HL-60/S4 (cell line): ENCODE data around the gene FUS.

Experiments used
- in situ Hi-C: fragments of 300-500 bp; cut with MboI; formaldehyde crosslinking; loops from 2 replicates; pipeline ENCODE4 v1.14.3; 2022; ENCODE audit warnings: low sequenced_read_pairs

FUS gene

DNA sequence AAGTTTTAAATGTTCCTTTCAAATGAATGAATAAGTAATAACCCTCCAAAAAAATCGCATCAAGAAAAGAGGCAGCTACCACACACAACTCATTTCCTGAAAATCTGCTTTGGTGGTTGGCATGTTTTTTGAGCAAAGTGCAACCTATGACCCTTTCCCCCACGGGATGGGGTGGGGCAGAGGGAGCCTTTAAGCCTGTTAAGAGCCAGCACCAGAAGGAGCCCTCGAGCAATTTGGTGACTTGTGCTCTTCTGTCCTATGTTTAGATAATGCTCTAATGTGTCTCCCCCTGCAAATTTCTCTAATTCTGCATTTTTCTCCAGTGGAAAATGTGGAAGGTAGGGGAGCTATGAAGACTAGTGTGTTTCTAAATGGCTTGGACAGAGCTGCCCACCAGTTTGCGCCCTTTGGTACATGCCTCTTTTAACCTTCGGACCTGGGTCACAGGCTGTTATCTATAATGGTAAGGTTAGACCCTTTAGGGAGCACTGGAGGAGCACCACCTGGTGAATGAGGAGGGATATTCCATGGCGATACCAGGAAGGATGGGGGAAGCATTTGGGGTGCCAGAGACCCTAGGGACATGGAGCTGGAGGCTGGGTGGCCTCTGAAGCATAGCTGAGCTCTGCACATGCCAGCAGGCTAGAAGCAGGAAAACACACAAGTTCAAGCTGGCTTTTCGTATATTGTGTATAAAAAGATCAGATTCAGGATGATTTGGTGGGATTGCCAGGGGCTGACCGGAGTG is 21.1 kb downstream of the FUS start:
- in situ Hi-C loops = loop anchor here (10.0 kb wide), 1 partner anchor 184 kb away; no protein-coding TSS in a partner anchor

DNA sequence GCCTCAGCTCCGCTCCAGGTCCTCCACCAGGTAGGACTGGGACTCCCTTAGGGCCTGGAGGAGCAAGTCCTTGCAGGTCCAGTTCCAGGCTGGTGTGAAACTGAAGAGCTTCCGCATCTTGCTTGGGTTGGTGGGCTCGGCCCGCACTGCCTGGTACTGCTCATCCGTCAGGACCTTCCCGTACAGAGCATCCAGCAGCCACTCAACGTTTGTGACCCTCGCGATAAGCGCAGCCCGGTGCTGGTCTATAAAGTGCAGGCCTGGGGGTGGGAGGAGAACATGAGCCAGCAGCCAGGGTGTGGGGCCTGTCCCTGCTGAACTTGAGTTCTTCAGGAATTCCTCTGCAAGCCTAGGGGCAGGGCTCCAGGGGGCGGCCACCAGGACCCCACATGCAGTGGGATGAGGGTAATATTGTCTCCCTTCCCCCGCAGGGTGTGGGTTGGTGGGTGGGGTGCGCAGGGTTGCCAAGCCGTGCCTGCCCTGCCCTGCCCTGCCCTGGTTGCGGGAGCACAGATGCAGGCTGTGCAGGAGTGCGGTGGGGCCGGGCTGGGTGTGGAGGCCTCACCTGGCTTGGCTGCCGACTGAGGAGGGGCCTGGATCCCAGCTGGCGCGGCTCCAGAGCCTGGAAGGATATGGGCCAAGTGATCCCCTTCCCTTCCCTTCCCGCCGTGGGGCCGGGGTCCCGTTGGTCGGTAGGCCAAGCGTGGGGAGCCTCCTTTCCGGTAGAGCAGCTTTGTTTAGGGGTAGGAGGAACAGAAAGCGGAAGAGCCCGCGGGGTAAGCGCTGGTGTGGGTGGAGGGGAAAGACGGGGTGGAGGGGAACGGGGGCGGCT is 21.9 kb downstream of the FUS start:
- in situ Hi-C loops = loop anchor here (10.0 kb wide), 1 partner anchor 183 kb away; no protein-coding TSS in a partner anchor

DNA sequence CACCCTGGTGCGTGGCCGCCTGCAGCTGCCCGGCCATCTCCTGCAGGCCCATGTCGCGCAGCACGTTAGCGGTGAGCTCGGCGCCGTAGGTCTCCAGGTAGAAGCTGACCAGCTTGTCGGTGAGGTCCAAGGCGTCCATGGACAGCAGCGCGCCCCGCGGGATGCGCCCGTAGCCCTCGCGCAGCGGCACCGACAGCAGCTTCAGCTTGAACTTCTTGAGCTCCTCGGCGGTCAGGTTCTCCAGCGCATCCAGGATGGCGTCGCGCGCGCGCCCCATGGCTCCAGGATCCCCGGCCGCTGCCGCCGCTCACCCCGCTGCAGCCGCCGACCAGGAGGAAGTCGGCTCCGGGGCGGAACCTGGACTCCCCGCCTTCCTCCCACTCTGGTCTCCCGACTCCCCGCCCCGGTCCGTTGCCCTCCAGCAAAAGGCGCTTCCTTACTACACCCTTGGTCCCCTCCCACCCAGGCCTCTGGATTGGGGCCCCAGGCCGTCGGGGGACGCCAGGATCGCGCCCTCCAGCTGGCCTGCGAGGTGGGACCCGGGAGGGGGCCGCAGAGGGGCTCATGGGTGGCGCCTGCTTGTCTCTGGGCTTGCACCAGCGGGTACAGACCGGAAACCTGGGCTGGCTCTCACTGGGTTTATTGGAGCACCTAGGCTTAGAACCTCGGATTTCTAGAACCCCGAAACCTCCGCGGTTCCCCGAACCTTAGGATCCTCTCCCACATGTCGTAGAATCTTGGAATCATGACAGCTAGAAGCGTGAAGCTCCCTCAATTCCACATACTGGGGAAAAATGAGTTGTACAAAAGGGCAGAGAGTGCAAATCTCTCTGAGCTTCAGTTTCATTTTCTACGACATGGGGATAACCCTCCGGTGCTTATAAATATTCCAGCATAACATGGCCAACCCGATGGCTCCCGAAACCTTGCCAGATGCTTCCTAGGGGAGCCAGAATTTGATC is 22.8 kb downstream of the FUS start, which contains the start of gene PYCARD:
PYCARD (minus strand) TSS at position 347 of the 962 bp plus-strand sequence; CDS start at position 277, 70 bp downstream.
- in situ Hi-C loops = loop anchor here (10.0 kb wide), 1 partner anchor 182 kb away; no protein-coding TSS in a partner anchor

DNA sequence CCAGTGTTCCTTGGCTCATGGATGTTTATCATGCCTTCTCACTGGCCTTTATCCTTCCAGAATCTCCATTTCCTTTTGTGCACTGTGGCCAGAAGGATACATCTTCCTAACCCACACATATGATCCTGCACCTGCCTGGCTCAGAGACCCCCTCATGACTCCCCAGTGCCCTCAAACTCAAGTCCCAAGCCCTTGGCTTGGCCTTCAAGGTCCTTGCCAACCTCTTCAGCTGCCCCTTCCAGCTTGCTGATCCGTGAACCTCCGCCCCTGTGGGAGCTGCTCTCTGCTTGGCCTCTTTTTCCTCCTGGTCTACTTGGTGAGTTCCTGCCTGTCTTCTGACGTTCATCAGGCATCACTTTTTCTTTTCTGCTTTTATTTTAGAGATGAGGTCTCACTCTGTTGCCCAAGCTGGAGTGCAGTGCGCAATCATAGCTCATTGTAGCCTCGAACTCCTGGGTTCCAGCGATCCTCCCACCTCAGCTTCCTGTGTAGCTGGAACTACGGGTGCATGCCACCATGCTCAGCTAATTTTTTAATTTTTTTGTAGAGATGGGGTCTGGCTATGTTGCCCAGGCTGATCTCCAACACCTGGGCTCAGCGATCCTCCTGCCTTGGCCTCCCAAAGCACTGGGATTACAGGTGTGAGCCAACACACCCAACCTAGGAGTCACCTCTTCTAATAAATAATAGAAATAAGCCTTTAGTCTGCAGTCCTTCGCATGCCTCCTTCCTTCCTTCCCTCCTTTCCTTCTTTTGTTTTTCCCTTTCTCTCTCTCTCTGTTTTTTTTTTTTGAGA is 25.1 kb downstream of the FUS start:
- in situ Hi-C loops = loop anchor here (10.0 kb wide), 1 partner anchor 180 kb away; no protein-coding TSS in a partner anchor

DNA sequence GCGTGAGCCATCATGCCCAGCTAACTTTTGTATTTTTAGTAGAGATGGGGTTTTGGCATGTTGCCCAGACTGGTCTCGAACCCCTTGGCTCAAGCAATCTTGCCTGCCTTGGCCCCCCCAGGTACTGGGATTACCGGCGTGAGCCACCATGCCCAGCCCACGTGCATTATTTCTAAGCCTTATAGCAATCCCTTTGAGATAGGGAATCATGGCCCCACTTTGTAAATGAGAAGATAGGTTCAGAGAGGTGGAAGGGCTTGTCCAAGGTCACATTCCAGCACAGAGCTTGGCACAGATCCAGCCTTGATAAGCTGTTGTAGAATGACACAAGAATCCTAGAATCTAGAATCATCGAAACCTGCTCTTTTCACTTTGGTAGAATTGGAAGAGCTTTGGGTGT is 26.8 kb downstream of the FUS start:
- in situ Hi-C loops = loop anchor here (10.0 kb wide), 1 partner anchor 178 kb away; no protein-coding TSS in a partner anchor

DNA sequence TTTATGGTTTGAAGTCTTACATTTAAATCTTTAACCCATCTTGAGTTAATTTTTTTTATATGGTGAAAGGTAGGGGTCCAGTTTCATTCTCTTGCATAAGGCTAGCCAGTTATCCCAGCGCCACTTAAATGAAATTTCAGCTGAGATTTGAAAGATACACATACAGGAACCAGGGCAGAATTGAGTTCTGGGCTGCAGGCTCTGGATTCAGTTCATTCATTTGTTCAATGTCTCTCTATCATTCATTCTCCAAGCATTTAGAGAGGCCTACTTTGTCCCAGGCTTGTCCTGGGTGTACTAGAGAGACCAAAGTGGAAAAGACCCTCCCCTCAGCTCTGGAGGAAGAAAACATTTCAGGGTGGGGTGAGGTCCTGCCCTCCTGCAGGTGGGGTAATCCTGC is 33.4 kb downstream of the FUS start:
- in situ Hi-C loops = no loop called here

DNA sequence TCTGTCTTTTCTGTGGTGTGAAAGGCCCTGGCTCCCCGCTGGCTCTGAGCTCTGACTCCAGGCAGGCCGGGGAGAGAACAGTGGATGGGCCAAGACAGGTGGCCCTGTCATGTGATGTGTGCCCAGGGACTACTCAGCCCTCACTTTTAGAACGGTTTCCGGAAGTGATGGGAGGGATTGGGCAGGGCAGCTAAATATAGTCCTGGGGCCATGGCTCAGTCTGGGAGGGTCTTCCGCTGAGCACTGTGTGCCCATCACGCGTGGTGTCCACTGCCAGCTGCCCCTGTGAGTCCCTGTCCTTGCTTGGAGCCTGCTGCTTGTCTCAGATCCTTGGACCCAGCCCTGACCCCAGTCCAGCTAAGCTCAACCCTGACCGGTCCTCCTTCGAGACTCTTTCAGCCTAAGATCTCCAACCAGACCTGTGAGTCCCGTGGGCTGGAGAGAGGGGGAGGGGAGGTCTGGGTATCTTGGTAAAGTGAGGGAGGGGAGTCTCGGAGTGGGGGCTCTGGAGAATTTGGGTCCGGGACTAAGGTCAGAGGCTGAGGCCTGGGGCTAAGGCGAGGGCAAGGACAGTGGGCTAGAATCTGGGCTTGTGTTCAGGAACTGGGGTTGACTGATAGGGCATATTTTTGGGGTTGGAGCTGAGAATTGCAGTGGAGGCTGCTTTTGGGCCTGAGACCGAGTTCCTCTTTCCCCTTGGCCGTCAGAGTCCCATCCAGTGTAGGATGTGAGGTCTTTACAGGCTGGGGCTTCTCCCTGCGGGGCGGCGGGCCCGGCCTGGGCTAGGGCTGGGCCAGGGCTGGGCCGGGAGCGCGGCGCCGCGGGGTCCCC is 34.2 kb downstream of the FUS start, which contains the start of gene TRIM72:
TRIM72 (plus strand) TSS at position 243 of the 831 bp plus-strand sequence. CDS start 620 bp downstream, outside the sequence.
- in situ Hi-C loops = no loop called here

DNA sequence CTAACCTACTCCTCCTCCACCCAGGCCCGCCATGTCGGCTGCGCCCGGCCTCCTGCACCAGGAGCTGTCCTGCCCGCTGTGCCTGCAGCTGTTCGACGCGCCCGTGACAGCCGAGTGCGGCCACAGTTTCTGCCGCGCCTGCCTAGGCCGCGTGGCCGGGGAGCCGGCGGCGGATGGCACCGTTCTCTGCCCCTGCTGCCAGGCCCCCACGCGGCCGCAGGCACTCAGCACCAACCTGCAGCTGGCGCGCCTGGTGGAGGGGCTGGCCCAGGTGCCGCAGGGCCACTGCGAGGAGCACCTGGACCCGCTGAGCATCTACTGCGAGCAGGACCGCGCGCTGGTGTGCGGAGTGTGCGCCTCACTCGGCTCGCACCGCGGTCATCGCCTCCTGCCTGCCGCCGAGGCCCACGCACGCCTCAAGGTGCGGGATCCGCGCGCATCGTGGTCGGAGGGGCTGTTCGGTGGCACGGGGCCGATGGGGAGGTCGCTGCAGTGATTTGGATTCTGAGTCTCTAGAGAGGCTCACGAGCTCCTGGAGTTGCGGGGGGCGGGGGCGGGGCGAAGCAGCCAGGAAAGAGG is 34.9 kb downstream of the FUS start:
- in situ Hi-C loops = no loop called here

DNA sequence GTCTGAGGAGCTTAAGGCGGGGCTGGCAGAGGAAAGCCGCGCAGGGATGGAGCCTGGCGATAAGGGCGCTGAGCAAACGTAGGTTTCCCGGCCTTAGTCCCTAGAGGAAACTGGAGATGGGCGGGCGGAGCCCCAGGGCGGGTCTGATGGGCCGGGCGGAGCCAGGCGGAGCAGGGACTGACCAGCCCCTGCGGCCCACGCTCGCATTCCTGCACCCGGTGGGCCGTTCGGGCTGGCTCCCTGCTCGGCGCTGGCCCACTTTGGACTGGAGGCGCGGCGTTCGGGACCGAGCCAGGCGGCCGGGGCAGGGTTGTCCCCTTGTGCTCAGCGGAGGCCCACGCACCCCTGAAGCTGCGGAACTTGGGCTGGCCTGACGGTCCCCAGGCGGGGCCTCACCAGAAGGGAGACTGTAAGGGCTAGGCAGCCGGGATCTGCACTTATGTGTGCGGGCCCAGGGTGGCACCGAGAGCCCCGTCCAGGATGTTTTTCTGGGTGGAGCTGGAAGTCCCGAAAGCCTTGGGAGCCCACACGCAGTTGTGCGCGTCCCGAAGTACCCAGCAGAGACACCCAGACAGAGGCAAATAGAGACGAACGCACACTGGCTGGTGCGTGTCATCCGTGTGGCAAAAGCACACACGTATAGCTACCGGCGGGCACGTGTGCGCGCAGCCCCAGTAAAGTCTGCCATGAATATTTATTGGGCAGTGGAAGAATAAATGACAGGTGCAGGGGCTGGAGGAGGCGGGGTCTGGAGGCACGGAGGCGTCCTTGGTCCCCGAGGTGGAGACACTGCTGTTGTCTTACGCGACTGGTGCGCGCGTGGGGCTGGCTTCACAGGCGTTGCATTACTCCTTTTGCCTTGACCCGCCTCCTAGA is 35.6 kb downstream of the FUS start:
- in situ Hi-C loops = no loop called here

DNA sequence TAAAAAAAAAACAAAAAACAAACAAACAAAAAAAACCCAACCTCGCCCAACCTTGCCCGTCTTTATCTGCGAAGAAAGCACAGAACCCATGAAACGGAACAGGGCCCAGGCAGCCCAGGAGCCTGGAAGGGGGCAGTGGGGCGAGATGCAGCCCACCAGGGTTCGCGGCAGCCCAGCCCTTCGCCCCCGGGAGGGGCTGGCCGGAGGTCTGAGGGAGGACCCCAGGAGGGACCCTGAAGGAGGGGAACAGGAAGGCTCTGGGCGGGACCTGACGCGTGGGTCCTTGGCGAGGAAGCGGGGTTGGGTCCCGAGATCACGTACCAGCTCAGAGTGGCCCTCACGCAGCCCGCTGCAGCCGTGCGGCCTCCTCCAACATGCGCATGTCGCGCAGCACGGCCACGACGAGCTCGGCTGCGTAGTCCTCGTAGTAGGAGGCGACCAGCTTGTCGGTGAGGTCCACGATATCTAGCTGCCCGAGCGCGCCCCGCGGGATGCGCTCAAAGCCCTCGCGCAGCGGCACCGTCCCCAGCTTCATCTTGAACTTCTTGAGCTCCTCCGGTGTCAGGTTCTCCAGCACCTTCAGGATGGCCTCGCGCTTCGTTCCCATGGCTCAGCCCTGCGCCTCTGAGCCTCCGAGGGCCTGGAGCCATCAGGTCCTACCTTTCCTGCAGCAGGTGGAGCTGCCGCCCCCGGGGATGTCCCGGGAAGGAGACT is 36.6 kb downstream of the FUS start, which contains the start of gene PYDC1:
PYDC1 (minus strand) TSS at position 714 of the 714 bp plus-strand sequence; CDS start at position 607, 107 bp downstream.
- in situ Hi-C loops = no loop called here

DNA sequence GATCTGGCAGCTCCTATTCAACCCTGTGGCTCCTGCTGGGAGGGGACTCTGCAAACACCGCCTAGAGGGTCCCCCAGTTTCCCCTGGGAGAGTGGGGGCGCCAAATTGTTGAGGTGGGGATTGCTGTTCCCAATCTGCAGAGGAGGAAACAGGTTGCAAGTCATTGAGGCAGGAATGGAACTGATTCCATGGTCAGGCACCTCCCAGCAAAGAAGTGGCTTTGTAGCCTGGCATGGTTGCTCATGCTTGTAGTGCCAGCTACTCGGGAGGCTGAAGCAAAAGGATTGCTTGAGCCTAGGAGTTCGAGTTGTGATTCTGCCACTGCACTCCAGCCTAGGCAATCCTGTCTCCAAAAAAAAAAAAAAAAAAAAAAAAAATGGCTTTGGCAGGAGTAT is 37.2 kb downstream of the FUS start:
- in situ Hi-C loops = no loop called here

DNA sequence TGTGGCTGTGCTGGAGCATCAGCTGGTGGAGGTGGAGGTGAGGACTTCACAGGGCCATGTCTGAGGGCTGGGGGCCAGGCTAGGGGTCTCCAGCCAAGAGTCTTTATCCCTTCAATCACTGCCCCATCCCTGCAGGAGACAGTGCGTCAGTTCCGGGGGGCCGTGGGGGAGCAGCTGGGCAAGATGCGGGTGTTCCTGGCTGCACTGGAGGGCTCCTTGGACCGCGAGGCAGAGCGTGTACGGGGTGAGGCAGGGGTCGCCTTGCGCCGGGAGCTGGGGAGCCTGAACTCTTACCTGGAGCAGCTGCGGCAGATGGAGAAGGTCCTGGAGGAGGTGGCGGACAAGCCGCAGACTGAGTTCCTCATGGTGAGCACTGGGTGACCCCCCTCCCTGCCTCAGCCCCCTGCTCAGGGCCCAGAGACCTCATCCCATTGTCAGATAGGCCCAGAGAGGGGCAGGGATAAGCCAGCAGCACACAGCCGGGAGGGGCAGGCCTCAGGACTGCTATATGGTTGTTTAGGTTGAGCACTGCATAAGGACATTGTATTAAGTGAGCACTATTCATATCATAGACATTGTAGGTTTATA is 39.3 kb downstream of the FUS start:
- in situ Hi-C loops = no loop called here

DNA sequence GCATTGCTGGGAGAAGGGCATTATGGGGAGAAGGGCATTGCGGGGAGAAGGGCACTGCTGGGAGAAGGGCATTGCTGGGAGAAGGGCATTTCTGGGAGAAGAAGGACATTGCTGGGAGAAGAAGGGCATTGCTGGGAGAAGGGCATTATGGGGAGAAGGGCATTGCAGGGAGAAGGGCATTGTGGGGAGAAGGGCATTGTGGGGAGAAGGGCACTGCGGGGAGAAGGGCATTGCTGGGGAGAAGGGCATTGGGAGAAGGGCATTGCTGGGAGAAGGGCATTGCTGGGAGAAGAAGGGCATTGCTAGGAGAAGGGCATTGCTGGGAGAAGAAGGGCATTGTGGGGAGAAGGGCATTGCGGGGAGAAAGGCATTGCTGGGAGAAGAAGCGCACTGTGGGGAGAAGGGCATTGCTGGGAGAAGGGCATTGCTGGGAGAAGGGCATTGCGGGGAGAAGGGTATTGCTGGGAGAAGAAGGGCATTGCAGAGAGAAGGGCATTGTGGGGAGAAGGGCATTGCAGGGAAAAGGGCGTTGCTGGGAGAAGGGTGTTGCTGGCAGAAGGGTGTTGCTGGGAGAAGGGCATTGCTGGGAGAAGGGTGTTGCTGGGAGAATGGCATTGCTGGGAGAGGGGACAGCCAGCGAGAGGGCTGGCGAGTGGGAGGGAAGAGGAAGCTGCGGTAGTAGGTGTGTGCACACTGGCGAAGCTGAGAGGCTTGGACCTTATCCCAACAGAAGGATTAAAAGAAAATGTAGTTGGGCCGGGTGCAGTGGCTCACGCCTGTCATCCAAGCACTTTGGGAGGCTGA is 41.6 kb downstream of the FUS start:
- in situ Hi-C loops = no loop called here

DNA sequence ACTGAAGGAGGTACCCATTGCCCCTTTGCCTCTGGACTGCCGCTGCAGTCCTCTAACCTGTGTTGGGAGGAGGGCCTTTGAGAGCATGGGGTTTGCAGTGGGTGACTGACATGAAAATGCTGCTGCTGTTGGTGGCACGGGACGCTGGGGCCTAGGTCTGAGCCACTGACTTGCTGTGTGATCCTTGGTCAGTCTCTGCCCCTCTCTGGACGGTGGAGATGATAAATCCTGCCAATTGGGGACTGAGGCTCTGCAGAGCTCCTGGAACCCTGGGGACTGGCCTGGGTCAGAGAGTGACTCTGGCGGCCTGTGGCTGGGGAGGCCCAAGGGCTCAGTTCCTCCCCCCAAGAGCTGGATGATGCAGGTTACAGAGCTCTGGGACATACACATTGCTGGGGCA is 43.1 kb downstream of the FUS start:
- in situ Hi-C loops = no loop called here
